ENCODE measurements around the gene ELMO1.

DNA sequence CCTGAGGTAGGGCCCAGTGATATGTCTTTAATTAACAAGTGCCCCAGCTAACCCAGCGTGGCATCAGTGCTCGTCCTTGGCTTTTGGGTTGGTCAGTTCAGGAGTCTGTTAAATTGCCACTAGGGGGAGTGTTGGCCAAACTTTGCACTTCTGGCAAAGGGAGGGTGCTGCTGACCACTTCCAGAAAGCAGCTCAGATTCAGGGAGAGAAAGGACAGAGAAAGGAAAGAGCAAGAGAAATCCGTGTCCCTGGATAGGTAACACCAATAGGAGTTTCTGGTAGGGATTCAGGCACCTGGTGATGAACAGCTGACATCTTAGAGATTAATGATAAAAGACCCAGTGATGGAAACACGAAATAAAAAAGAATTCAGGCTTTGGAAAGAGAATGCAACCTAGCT lies 481.3 kb downstream of the ELMO1 start:
- TF ChIP-seq, protein P1, sequence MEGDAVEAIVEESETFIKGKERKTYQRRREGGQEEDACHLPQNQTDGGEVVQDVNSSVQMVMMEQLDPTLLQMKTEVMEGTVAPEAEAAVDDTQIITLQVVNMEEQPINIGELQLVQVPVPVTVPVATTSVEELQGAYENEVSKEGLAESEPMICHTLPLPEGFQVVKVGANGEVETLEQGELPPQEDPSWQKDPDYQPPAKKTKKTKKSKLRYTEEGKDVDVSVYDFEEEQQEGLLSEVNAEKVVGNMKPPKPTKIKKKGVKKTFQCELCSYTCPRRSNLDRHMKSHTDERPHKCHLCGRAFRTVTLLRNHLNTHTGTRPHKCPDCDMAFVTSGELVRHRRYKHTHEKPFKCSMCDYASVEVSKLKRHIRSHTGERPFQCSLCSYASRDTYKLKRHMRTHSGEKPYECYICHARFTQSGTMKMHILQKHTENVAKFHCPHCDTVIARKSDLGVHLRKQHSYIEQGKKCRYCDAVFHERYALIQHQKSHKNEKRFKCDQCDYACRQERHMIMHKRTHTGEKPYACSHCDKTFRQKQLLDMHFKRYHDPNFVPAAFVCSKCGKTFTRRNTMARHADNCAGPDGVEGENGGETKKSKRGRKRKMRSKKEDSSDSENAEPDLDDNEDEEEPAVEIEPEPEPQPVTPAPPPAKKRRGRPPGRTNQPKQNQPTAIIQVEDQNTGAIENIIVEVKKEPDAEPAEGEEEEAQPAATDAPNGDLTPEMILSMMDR (IDR thresholded peaks at IDR 0.05) = peak; percentile 64 to 79 (median 70)
- no peak for TF ChIP-seq EP300 (IDR thresholded peaks at IDR 0.05)
- no peak for TF ChIP-seq POLR2AphosphoS5 (IDR thresholded peaks at IDR 0.05)
- TF ChIP-seq POLR2A (IDR thresholded peaks at IDR 0.05) = no peak
